ENCODE measurements around the gene NKAIN4.
"Not testable (repeated sequence)": the region's sequence is repeated elsewhere in the genome, so short reads cannot be mapped to it uniquely, and the experiment has no call there.

Gene NKAIN4

DNA sequence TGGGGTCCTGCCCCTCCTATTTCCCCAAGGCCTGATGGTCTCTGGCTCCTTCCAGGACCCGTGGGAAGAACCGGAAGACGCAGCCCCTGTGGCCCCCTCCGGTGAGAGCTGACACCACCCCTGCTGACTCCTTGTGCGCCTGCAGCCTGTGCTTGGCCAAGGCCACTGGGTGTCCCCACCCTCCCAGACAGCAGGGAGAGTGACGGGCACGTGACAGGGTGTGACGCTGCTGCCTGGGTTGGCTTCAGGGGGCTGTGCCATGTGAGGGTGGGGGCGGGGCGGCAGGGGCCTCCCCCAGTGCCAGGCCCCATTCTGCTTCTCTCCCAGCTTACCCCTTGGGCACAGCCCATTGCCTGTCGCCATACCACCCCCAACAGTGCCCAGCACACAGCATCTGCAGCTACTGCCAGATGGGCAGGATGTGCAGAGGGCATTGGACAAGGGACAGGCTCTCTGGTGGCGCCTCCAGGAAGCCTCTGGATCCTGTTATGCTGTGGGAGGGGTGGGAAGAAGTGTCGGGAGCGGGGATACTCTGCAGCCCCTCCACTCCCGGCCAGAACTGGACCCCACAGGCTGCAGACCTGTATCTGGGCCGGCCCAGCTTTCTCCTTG is 15.6 kb downstream of the NKAIN4 start:
- no peak for DNase-seq (ENCODE audit: low read depth in 2 of 3, low spot score in 1 of 3)

- DNase-seq (ENCODE audit: low read depth in 2 of 3, low spot score in 1 of 3) = no peak
Measured at GRCh38 chr20:63238031-63238430, 16.2 kb downstream of the NKAIN4 start.

GRCh38 chr20:63236116-63236837 is 18.0 kb downstream of the NKAIN4 start:
- no peak for DNase-seq (ENCODE audit: low read depth in 2 of 3, low spot score in 1 of 3)

- DNase-seq (ENCODE audit: low read depth in 2 of 3, low spot score in 1 of 3) = no peak
Measured at GRCh38 chr20:63235399-63235983, 18.8 kb downstream of the NKAIN4 start, which contains the start of gene BIRC7. Gene BIRC7 (plus strand): TSS chr20:63235905. CDS start chr20:63236097, 192 bp downstream.

DNA sequence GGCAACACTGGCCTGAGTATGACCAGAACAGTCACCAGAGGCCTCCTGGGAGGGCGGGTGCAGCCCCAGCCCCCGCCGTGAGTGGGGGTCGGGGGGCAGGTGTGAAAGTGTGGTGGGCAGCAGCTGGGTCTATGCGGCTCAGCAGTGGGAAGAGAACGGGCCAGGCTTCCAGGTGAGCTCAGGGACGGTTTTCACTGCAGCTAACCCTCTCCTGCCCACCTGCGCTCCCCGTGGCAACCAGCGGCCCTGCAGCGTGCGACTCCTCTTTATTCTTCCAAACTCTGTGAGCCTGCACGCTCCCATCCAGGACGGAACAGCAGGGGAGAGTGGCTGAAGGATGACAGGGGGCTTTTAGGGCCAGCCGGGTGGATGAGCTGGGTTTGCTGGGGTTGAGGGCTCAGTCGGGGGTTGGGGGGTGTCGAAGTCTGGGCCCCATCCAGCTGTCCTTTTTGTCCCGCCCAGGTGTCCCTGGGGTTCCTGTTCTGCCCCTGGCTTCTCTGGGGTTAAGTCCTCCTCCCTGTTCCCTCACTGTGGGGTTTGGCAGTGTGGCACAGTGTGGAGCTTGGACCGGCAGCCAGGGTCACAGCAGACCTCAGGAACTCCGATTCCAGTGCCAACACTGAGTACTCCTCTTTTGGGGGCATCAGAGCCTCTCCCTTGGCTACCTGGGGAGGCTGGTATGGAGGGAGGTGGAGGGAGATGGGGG is 19.4 kb downstream of the NKAIN4 start:
- DNase-seq (ENCODE audit: low read depth in 2 of 3, low spot score in 1 of 3) = no peak

DNA sequence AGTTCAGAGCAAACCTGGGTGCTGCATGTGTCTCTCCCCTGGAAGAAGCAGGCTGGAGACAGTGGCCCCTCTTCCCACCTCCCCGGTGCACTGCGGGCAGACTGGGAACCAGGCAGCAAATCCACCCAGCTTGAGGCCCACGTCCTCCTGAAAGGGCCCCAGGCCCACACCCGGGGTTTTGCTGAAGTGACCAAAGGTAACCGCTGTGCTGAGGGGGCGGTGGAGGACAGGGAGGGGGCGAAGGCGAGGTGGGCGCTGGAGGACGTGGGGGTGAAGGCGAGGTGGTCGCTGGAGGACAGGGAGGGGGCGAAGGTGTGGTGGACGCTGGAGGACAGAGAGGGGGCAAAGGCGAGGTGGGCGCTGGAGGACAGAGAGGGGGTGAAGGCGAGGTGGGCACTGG is 20.3 kb downstream of the NKAIN4 start:
- DNase-seq (ENCODE audit: low read depth in 2 of 3, low spot score in 1 of 3) = no peak

- DNase-seq (ENCODE audit: low read depth in 2 of 3, low spot score in 1 of 3) = no peak
Measured at GRCh38 chr20:63233061-63233344, 21.3 kb downstream of the NKAIN4 start.

GRCh38 chr20:63232235-63233060 is 21.8 kb downstream of the NKAIN4 start:
- no peak for DNase-seq (ENCODE audit: low read depth in 2 of 3, low spot score in 1 of 3)

DNA sequence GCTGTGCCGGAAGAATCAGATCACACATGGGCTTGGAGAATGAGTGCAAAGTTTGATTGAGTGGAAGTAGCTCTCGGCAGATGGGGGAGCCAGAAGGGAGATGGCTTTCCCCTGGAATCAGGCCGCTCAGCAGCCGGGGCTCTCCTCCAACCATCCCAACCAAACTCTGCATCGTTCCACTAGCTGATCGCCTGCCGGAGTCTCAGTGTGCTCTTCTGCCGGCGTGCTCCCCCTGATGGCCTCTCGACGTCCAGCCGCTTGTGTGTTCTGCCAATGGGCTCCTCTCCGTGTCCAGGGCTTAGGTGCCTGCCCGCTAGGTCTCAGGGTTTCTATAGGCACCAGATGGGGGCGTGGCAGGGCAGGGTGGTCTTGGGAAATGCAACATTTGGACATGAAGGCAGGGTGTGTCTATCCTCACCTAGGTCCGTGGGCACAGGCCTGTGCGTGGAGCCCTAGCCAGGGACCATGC is 23.4 kb downstream of the NKAIN4 start:
- no peak for DNase-seq (ENCODE audit: low read depth in 2 of 3, low spot score in 1 of 3)

DNA sequence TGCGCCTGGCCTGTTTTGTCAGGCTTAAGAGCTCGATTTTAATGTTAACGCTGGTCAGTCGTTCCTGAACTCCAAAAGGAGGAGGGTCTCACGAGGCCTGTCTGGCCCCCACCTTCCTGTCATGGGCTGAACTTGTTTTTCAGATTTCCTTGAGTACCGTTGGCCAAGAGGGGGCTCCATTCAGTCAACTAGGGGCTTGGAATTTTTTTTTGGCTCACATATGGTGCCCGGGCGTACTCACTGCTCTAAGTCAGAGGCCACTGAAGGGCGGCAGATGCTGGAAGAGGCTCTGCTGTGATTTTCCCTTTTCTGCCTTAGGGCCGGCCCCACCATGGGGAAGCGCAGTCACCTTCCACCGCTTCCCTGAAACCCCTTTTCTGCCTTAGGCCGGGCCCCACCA is 25.5 kb downstream of the NKAIN4 start:
- DNase-seq (ENCODE audit: low read depth in 2 of 3, low spot score in 1 of 3) = no peak

DNA sequence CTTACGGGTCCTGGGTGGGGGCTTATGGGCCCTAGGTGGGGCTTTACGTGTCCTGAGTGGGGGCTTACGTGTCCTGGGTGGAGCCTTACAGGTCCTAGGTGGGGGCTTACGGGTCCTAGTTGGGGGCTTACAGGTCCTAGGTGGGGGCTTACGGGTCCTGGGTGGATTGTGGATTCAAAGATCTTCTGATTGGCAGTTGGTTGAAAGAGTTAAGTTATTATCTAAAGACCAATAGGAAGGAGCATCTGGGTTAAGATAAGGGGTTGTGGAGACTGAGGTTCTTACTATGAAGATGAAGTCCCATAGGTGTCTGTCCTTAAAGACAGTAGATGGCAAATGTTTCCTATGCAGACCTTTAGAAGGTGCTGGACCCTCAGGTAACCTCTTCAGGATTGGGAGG is 27.0 kb downstream of the NKAIN4 start:
- DNase-seq (ENCODE audit: low read depth in 2 of 3, low spot score in 1 of 3) = no peak

- no peak for DNase-seq (ENCODE audit: low read depth in 2 of 3, low spot score in 1 of 3)
Measured at GRCh38 chr20:63226042-63226943, 28.0 kb downstream of the NKAIN4 start.

DNA sequence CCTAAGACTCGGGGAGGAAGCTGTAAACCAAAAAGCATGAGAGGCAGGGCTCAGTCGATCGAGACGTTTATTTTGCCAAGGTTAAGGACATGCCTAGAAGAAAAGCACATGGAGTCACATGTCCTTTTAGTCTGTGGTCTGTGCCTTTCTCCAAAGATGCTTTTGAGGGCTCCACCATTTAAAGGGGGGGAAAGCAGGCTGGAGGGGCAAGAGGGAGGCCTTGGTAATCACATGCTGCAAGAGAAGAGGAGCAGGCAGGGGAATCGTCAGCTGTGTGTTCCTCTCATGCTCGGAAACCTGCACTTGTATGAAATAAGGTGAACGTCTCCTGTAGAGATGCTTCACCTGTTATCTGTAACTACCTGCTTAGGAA is 29.2 kb downstream of the NKAIN4 start:
- no peak for DNase-seq (ENCODE audit: low read depth in 2 of 3, low spot score in 1 of 3)

- no peak for DNase-seq (ENCODE audit: low read depth in 2 of 3, low spot score in 1 of 3)
Measured at GRCh38 chr20:63224412-63225081, 29.7 kb downstream of the NKAIN4 start.

GRCh38 chr20:63223826-63224207 is 30.4 kb downstream of the NKAIN4 start:
- DNase-seq (ENCODE audit: low read depth in 2 of 3, low spot score in 1 of 3) = no peak

GRCh38 chr20:63223121-63223825 is 31.0 kb downstream of the NKAIN4 start:
- DNase-seq (ENCODE audit: low read depth in 2 of 3, low spot score in 1 of 3) = peak in 1 of 3 donors; percentile 40

GRCh38 chr20:63222541-63222940 is 31.7 kb downstream of the NKAIN4 start:
- no peak for DNase-seq (ENCODE audit: low read depth in 2 of 3, low spot score in 1 of 3)

DNA sequence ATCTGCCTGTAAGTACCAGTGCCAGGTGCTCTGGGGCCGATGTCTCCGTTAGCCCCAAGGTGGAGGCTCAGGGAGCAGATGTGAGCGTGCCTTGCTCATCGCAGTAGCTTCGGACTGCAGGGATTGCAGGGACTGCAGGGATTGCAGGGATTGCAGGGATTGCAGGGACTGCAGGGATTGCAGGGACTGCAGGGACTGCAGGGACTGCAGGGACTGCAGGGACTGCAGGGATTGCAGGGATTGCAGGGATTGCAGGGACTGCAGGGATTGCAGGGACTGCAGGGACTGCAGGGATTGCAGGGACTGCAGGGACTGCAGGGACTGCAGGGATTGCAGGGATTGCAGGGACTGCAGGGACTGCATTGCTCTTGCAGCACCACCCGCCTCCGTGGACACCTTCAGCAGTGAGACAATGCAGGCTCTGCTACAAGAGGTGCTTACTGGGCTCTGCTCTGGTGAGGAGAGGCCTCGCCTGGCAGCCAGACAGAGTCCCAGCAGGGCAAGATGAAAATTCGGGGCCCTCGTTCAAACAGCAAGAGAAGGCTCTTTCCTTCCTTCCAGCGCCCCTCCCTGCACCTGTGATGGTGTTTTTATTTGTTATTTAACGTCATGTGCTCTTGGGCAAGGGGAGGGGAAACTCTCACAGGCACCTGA is 32.7 kb downstream of the NKAIN4 start:
- DNase-seq (ENCODE audit: low read depth in 2 of 3, low spot score in 1 of 3) = not testable (repeated sequence)
